Mucosa of stomach (tissue), 1 donor: ENCODE data around the gene BCL11A.

Experiments
- H3K27me3 ChIP-seq: one replicate; pipeline ENCODE4 v1.7.0; 2013; ENCODE audit warnings: mild to moderate bottlenecking, low read length; ENCODE audit not compliant: control insufficient read depth, insufficient read depth
- H3K36me3 ChIP-seq: one replicate; pipeline ENCODE4 v1.7.0; 2013; ENCODE audit warnings: low read length; ENCODE audit not compliant: control insufficient read depth, insufficient read depth
- H3K4me1 ChIP-seq: one replicate; pipeline ENCODE4 v1.7.0; 2013; ENCODE audit warnings: mild to moderate bottlenecking, low read length; ENCODE audit not compliant: control insufficient read depth, insufficient read depth
- H3K4me3 ChIP-seq: one replicate; pipeline ENCODE4 v1.7.0; 2013; ENCODE audit warnings: low read length
- H3K9ac ChIP-seq: one replicate; pipeline ENCODE4 v1.7.0; 2013; ENCODE audit warnings: mild to moderate bottlenecking, low read length, moderate library complexity
- H3K9me3 ChIP-seq: one replicate; pipeline ENCODE4 v1.7.0; 2013; ENCODE audit warnings: mild to moderate bottlenecking, low read length, moderate library complexity; ENCODE audit not compliant: control insufficient read depth
- donor health status: Pancreatic carcinoma.

The BCL11A gene

GRCh38 chr2:60509066-60509465, 44.4 kb downstream of the BCL11A start:
- Histone ChIP-seq H3K36me3 (no peaks in the 10 kb centered on the region), H3K4me1 (peaks cover 6% of the 10 kb centered on the region), H3K27me3 (no peaks in the 10 kb centered on the region), H3K9ac (no peak overlapping the region), H3K9me3 (no peaks in the 10 kb centered on the region), H3K4me3 (no peak overlapping the region)

- Histone ChIP-seq H3K9ac (no peak overlapping the region), H3K27me3 (no peaks in the 10 kb centered on the region), H3K4me3 (no peak overlapping the region), H3K4me1 (peaks cover 6% of the 10 kb centered on the region), H3K9me3 (no peaks in the 10 kb centered on the region), H3K36me3 (no peaks in the 10 kb centered on the region)
These were observed 45.0 kb downstream of the BCL11A start for GRCh38 chr2:60508339-60508917.

- Histone ChIP-seq H3K4me3 (no peak overlapping the region), H3K36me3 (no peaks in the 10 kb centered on the region), H3K9me3 (no peaks in the 10 kb centered on the region), H3K4me1 (peaks cover under 1% of the 10 kb centered on the region), H3K9ac (no peak overlapping the region), H3K27me3 (no peaks in the 10 kb centered on the region)
These were observed 46.1 kb downstream of the BCL11A start for GRCh38 chr2:60507211-60507965.

GRCh38 chr2:60505880-60506260, 47.6 kb downstream of the BCL11A start:
- no peaks in the 10 kb centered on the region for H3K4me1 ChIP-seq
- no peak overlapping the region for H3K9ac ChIP-seq
- no peaks in the 10 kb centered on the region for H3K27me3 ChIP-seq
- H3K4me3 ChIP-seq: no peak overlapping the region
- no peaks in the 10 kb centered on the region for H3K36me3 ChIP-seq
- no peaks in the 10 kb centered on the region for H3K9me3 ChIP-seq

- no peak overlapping the region for H3K9ac ChIP-seq
- H3K36me3 ChIP-seq: no peaks in the 10 kb centered on the region
- no peaks in the 10 kb centered on the region for H3K27me3 ChIP-seq
- H3K4me1 ChIP-seq: no peaks in the 10 kb centered on the region
- H3K9me3 ChIP-seq: no peaks in the 10 kb centered on the region
- no peak overlapping the region for H3K4me3 ChIP-seq
These were observed 48.1 kb downstream of the BCL11A start for GRCh38 chr2:60505240-60505879.

- H3K27me3 ChIP-seq: no peaks in the 10 kb centered on the region
- no peak overlapping the region for H3K4me3 ChIP-seq
- H3K9ac ChIP-seq: no peak overlapping the region
- no peaks in the 10 kb centered on the region for H3K36me3 ChIP-seq
- H3K4me1 ChIP-seq: no peaks in the 10 kb centered on the region
- H3K9me3 ChIP-seq: no peaks in the 10 kb centered on the region
These were observed 49.4 kb downstream of the BCL11A start for GRCh38 chr2:60504049-60504448.

- H3K4me1 ChIP-seq: no peaks in the 10 kb centered on the region
- H3K9ac ChIP-seq: no peak overlapping the region
- no peaks in the 10 kb centered on the region for H3K27me3 ChIP-seq
- H3K36me3 ChIP-seq: no peaks in the 10 kb centered on the region
- no peaks in the 10 kb centered on the region for H3K9me3 ChIP-seq
- no peak overlapping the region for H3K4me3 ChIP-seq
These were observed 51.3 kb downstream of the BCL11A start for GRCh38 chr2:60502144-60502543.

- H3K36me3 ChIP-seq: no peaks in the 10 kb centered on the region
These were observed 52.6 kb downstream of the BCL11A start for GRCh38 chr2:60500861-60501260.

GRCh38 chr2:60499651-60500265, 53.7 kb downstream of the BCL11A start:
- H3K36me3 ChIP-seq: no peaks in the 10 kb centered on the region
- H3K27me3 ChIP-seq: no peaks in the 10 kb centered on the region
- no peak overlapping the region for H3K4me3 ChIP-seq
- no peak overlapping the region for H3K9ac ChIP-seq
- H3K9me3 ChIP-seq: no peaks in the 10 kb centered on the region
- H3K4me1 ChIP-seq: peaks cover 7% of the 10 kb centered on the region

More at GRCh38 chr2:60500861-60501260, 52.6 kb downstream of the BCL11A start:
- no peaks in the 10 kb centered on the region for H3K4me1 ChIP-seq
- H3K27me3 ChIP-seq: no peaks in the 10 kb centered on the region
- no peaks in the 10 kb centered on the region for H3K9me3 ChIP-seq
- no peak overlapping the region for H3K4me3 ChIP-seq
- no peak overlapping the region for H3K9ac ChIP-seq

GRCh38 chr2:60498816-60499429, 54.5 kb downstream of the BCL11A start:
- H3K9me3 ChIP-seq: no peaks in the 10 kb centered on the region
- H3K4me1 ChIP-seq: peaks cover 14% of the 10 kb centered on the region
- H3K27me3 ChIP-seq: no peaks in the 10 kb centered on the region
- no peak overlapping the region for H3K4me3 ChIP-seq
- H3K9ac ChIP-seq: no peak overlapping the region
- H3K36me3 ChIP-seq: no peaks in the 10 kb centered on the region

- no peaks in the 10 kb centered on the region for H3K9me3 ChIP-seq
These were observed 55.2 kb downstream of the BCL11A start for GRCh38 chr2:60498127-60498815.

More at GRCh38 chr2:60498127-60498815, 55.2 kb downstream of the BCL11A start:
- Histone ChIP-seq H3K27me3 (no peaks in the 10 kb centered on the region), H3K4me1 (peaks cover 17% of the 10 kb centered on the region), H3K9ac (no peak overlapping the region), H3K4me3 (no peak overlapping the region), H3K36me3 (no peaks in the 10 kb centered on the region)
